Cardiac muscle cell (in vitro differentiated cells and primary cell): ENCODE data around the gene ABHD5. TPM values are rescaled to one million over a fixed set of nuclear protein-coding genes. Genes with fewer than 3 reads are reported as not detected.

Experiments
- DNase-seq, 2 donors: peaks; one replicate each; pipeline versions ENCODE4 v3.0.0 to v3.0.0-alpha.2; 2010 to 2017; ENCODE audit warnings: low read depth in 1 of 2, low spot score in 1 of 2
- H3K27ac ChIP-seq: fragments of 200-600 bp; sonication (generic); 2 replicates; pipeline ENCODE4 v1.5.1; 2016
- H3K27me3 ChIP-seq: fragments of 200-600 bp; sonication (generic); 2 replicates; pipeline ENCODE4 v1.6.0; 2016; ENCODE audit warnings: control low read depth
- H3K36me3 ChIP-seq: fragments of 200-600 bp; sonication (generic); 2 replicates; pipeline ENCODE4 v1.5.1; 2016; ENCODE audit warnings: control low read depth
- H3K4me1 ChIP-seq: fragments of 200-600 bp; sonication (generic); 2 replicates; pipeline ENCODE4 v1.8.1; 2017; ENCODE audit warnings: low read depth, mild to moderate bottlenecking, mixed run types
- H3K4me3 ChIP-seq: fragments of 200-600 bp; sonication (generic); 2 replicates; pipeline ENCODE4 v1.5.1; 2016; ENCODE audit warnings: mild to moderate bottlenecking
- H3K9me3 ChIP-seq: fragments of 200-600 bp; sonication (generic); 2 replicates; pipeline ENCODE4 v1.5.1; 2017; ENCODE audit warnings: low read depth, mild to moderate bottlenecking, control low read depth
- polyA plus RNA-seq: library from polyadenylated mRNA; unstranded; fragments of >200 nt; fragmentation: Nextera tagmentation; extraction: Ambion mirVana; gene quantifications from 2 replicates; pipeline ENCODE4 v1.2.1, GENCODE V29; 2016
- total RNA-seq: library from RNA; depleted of rRNA; stranded (reverse); fragments of >200 nt; gene quantifications from 2 replicates; pipeline ENCODE4 v1.2.3, GENCODE V29; 2016
- TF ChIP-seq, protein P1 (sequence below): IDR thresholded peaks from 2 replicates; pipeline ENCODE4 v1.5.1; 2012; ENCODE audit warnings: low read depth, mild to moderate bottlenecking, low read length

The ABHD5 gene
- total and polyA plus RNA-seq, 2 experiments from 2014 or later: 4.3 to 12.4 TPM

DNA sequence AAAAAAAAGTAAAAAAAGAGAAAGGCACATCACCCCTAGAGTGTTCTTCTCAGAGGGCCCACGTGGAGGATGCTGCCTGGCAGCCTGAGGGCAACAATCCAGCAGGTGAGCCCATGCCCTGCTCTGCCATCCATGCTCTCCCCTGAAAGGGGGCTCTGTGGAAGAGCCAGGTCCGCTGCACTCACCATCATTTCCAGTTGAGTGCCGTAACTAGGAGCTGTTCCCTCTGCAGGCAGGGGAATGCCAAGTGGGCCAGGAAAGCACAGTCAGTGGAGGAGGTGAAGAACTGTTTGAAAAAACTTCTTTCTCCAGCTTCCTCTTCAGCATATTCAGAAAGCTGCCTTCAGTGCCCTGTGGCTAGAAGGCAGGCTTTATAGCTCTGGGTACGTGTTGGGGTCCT, 84.1 kb downstream of the ABHD5 start:
- Histone ChIP-seq H3K9me3 (no peaks in the 10 kb centered on the region), H3K27ac (no peak overlapping the region), H3K4me1 (no peaks in the 10 kb centered on the region), H3K27me3 (no peaks in the 10 kb centered on the region), H3K4me3 (no peak overlapping the region), H3K36me3 (no peaks in the 10 kb centered on the region)
- no peak for DNase-seq
- TF ChIP-seq, protein P1, sequence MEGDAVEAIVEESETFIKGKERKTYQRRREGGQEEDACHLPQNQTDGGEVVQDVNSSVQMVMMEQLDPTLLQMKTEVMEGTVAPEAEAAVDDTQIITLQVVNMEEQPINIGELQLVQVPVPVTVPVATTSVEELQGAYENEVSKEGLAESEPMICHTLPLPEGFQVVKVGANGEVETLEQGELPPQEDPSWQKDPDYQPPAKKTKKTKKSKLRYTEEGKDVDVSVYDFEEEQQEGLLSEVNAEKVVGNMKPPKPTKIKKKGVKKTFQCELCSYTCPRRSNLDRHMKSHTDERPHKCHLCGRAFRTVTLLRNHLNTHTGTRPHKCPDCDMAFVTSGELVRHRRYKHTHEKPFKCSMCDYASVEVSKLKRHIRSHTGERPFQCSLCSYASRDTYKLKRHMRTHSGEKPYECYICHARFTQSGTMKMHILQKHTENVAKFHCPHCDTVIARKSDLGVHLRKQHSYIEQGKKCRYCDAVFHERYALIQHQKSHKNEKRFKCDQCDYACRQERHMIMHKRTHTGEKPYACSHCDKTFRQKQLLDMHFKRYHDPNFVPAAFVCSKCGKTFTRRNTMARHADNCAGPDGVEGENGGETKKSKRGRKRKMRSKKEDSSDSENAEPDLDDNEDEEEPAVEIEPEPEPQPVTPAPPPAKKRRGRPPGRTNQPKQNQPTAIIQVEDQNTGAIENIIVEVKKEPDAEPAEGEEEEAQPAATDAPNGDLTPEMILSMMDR: no peak

DNA sequence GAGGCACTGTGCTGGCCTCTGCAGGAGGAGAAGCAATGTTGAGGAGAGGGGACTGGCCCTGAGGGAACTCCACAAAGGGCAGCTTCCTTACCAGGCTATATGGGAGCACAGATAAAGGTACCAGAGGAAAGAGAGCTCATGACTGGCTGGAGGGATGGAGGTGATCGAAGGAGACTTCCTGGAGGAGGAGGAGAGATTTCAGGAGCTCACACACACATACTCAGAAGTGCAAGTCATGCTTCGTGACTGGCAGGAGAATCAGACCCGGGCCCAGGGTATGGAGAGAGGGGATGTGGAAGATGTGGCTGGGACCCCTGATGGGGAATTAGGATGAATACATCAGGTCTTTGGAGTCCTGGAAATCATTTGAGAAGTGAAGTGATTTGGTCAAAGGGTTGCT, 85.4 kb downstream of the ABHD5 start:
- DNase-seq: no peak
- TF ChIP-seq, protein P1: no peak
- H3K9me3 ChIP-seq: no peaks in the 10 kb centered on the region
- H3K36me3 ChIP-seq: no peaks in the 10 kb centered on the region
- H3K4me3 ChIP-seq: no peak overlapping the region
- no peak overlapping the region for H3K27ac ChIP-seq
- H3K4me1 ChIP-seq: no peaks in the 10 kb centered on the region
- no peaks in the 10 kb centered on the region for H3K27me3 ChIP-seq

- TF ChIP-seq, protein P1: no peak
- no peak overlapping the region for H3K27ac ChIP-seq
- H3K4me3 ChIP-seq: no peak overlapping the region
- no peaks in the 10 kb centered on the region for H3K4me1 ChIP-seq
- no peaks in the 10 kb centered on the region for H3K9me3 ChIP-seq
- H3K36me3 ChIP-seq: no peaks in the 10 kb centered on the region
- DNase-seq: no peak
- no peaks in the 10 kb centered on the region for H3K27me3 ChIP-seq
These were observed 89.1 kb downstream of the ABHD5 start for GRCh38 chr3:43779850-43780249.

DNA sequence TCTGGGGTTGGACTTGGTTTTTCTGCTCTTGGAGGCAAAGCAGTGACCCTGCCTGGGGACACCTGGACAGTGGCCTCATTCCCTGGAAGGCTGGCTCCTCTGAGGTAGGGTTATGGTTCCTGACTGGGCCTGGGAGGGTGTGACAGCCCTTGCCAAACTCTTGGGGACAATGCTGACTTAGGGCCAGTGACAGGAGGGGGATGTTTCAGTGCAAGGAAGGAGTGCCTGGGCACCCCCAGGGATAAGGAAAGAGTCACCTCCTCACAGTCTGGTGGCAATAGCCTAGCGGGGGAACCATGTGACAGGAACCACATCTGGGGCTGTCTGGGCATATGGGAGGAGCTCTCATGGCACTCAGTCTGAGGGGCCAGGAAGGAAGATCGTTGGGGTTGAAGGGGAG, 91.8 kb downstream of the ABHD5 start:
- Histone ChIP-seq H3K9me3 (no peaks in the 10 kb centered on the region), H3K27me3 (no peaks in the 10 kb centered on the region), H3K4me1 (no peaks in the 10 kb centered on the region), H3K4me3 (no peak overlapping the region), H3K27ac (no peak overlapping the region), H3K36me3 (no peaks in the 10 kb centered on the region)
- DNase-seq: no peak
- TF ChIP-seq, protein P1: no peak

Other genes starting within 250 kb of the ABHD5 start
- gene ANO10, start 68.9 kb upstream of the ABHD5 start, total RNA-seq: 15.0 and 16.0 TPM in 2 replicates
- 31.8 and 36.6 TPM in 2 replicates for gene ANO10, start 68.9 kb upstream of the ABHD5 start, polyA plus RNA-seq